ENCODE results near the gene NTN1.

DNA sequence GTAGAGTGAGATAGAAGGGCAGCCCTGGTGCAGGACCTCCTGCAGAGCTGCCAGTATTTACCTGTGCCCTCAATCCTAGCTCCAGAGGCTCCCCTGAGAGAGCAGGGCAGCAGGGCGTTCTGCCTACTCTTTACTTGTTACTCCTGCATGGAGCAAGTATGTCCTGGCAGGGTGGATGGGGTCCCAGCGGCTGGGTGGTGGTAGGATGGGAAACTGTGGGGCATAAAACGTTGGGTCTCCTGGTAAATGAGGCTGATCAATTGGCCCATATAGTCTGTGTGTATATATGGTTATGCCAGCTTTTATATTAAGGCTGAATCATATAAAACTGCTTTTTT is 192.0 kb downstream of the NTN1 start:
- TF ChIP-seq CTCF (IDR thresholded peaks at IDR 0.05) (no peak), POLR2A (IDR thresholded peaks at IDR 0.05) (no peak)

Measured in testis (tissue), 2 donors.